Breast epithelium (tissue), 4 donors: ENCODE measurements around the gene MDGA2. TPM values are rescaled to one million over a fixed set of nuclear protein-coding genes. Genes with fewer than 3 reads are reported as not detected.

ENCODE experiments used
- DNase-seq, 2 donors: peaks; one replicate each; pipeline ENCODE4 v3.0.0-alpha.2; 2019; ENCODE audit warnings: low spot score in 2 of 2
- H3K27ac ChIP-seq, 2 donors: fragments of 200-600 bp; sonication (generic) in 1 of 2; one replicate each; pipeline ENCODE4 v1.5.1; 2016 to 2019; ENCODE audit warnings: mild to moderate bottlenecking in 1 of 2
- H3K27me3 ChIP-seq, 2 donors: fragments of 200-600 bp; sonication (generic) in 1 of 2; one replicate each; pipeline versions ENCODE4 v1.5.1 to v1.6.0; 2017 to 2019; ENCODE audit warnings: control low read depth in 1 of 2, mild to moderate bottlenecking in 1 of 2
- H3K36me3 ChIP-seq: fragments of 200-600 bp; one replicate; pipeline ENCODE4 v1.5.1; 2019
- H3K4me1 ChIP-seq, 2 donors: fragments of 200-600 bp; sonication (generic); one replicate each; pipeline ENCODE4 v1.5.1; 2016 to 2019; ENCODE audit warnings: control low read depth in 1 of 2
- H3K4me3 ChIP-seq, 3 donors: fragments of 200-600 bp; sonication (generic); 1 replicate in 2 of 3; 2 replicates in 1 of 3; pipeline ENCODE4 v1.5.1; 2016 to 2019; ENCODE audit warnings: mild to moderate bottlenecking in 3 of 3, moderate library complexity in 2 of 3
- H3K9me3 ChIP-seq, 2 donors: fragments of 200-600 bp; sonication (generic) in 1 of 2; one replicate each; pipeline ENCODE4 v1.5.1; 2016 to 2019; ENCODE audit warnings: control low read depth in 1 of 2
- CTCF ChIP-seq, 3 donors: fragments of 450-650 bp; IDR thresholded peaks; one replicate each; pipeline ENCODE4 v1.5.1; 2016 to 2017; ENCODE audit warnings: antibody characterized with exemption in 3 of 3, mild to moderate bottlenecking in 3 of 3, moderate library complexity in 3 of 3
- POLR2A ChIP-seq: fragments of 450-650 bp; IDR thresholded peaks from one replicate; pipeline ENCODE4 v1.6.1; 2016; ENCODE audit warnings: antibody characterized with exemption, mild to moderate bottlenecking, moderate library complexity
- POLR2AphosphoS5 ChIP-seq, 3 donors: sonication (generic); formaldehyde crosslinking; IDR thresholded peaks; one replicate each; pipeline ENCODE4 v1.6.1; 2017; ENCODE audit warnings: antibody characterized with exemption in 3 of 3
- intact Hi-C: fragments of 100-400 bp; cut with DNase I; formaldehyde crosslinking; loops from one replicate; pipeline ENCODE4 v1.15.1; 2023; ENCODE audit warnings: low total_unique reads
- total RNA-seq, 3 donors: library from RNA; depleted of rRNA; stranded (reverse); fragments of >200 nt; gene quantifications; one replicate each; pipeline ENCODE4 v1.1.0, GENCODE V29; 2016

MDGA2 gene
- total RNA-seq, 3 donors from 2014 or later: not detected

- no peak overlapping the region for H3K4me3 ChIP-seq
- TF ChIP-seq POLR2AphosphoS5 (IDR thresholded peaks at IDR 0.05) (no peak), CTCF (IDR thresholded peaks at IDR 0.05) (no peak), POLR2A (no peak)
- no peak for DNase-seq
These were observed 834.3 kb downstream of the MDGA2 start for GRCh38 chr14:46840944-46841720.

GRCh38 chr14:46820291-46820690 is 855.1 kb downstream of the MDGA2 start:
- intact Hi-C loops: no loop called here
- H3K27me3 ChIP-seq: no peaks in the 10 kb centered on the region
- no peaks in the 10 kb centered on the region for H3K36me3 ChIP-seq
- no peaks in the 10 kb centered on the region for H3K9me3 ChIP-seq
- DNase-seq: no peak
- no peaks in the 10 kb centered on the region for H3K4me1 ChIP-seq
- H3K4me3 ChIP-seq: no peak overlapping the region
- TF ChIP-seq POLR2AphosphoS5 (IDR thresholded peaks at IDR 0.05) (no peak), CTCF (IDR thresholded peaks at IDR 0.05) (no peak), POLR2A (no peak)
- H3K27ac ChIP-seq: no peak overlapping the region

More at GRCh38 chr14:46840944-46841720, 834.3 kb downstream of the MDGA2 start:
- Histone ChIP-seq H3K27ac (no peak overlapping the region), H3K9me3 (no peaks in the 10 kb centered on the region), H3K36me3 (no peaks in the 10 kb centered on the region), H3K4me1 (no peaks in the 10 kb centered on the region), H3K27me3 (no peaks in the 10 kb centered on the region)
- intact Hi-C loops: no loop called here

GRCh38 chr14:46819117-46819516 is 856.3 kb downstream of the MDGA2 start:
- Histone ChIP-seq H3K36me3 (no peaks in the 10 kb centered on the region), H3K27ac (no peak overlapping the region), H3K4me1 (no peaks in the 10 kb centered on the region), H3K9me3 (no peaks in the 10 kb centered on the region), H3K4me3 (no peak overlapping the region), H3K27me3 (no peaks in the 10 kb centered on the region)
- TF ChIP-seq POLR2AphosphoS5 (IDR thresholded peaks at IDR 0.05) (no peak), CTCF (IDR thresholded peaks at IDR 0.05) (no peak), POLR2A (no peak)
- intact Hi-C loops: no loop called here
- DNase-seq: no peak

GRCh38 chr14:46818147-46818546 is 857.3 kb downstream of the MDGA2 start:
- Histone ChIP-seq H3K27ac (no peak overlapping the region), H3K36me3 (no peaks in the 10 kb centered on the region), H3K4me3 (no peak overlapping the region), H3K4me1 (no peaks in the 10 kb centered on the region), H3K27me3 (no peaks in the 10 kb centered on the region), H3K9me3 (no peaks in the 10 kb centered on the region)
- DNase-seq: no peak
- intact Hi-C loops: no loop called here
- no peak for TF ChIP-seq CTCF (IDR thresholded peaks at IDR 0.05)

- H3K27ac ChIP-seq: no peak overlapping the region
- H3K9me3 ChIP-seq: peaks cover 6 to 19% of the 10 kb centered on the region in 2 donors
- no peak for TF ChIP-seq CTCF (IDR thresholded peaks at IDR 0.05)
- no peak for TF ChIP-seq POLR2AphosphoS5 (IDR thresholded peaks at IDR 0.05)
- TF ChIP-seq POLR2A: no peak
- no peak for DNase-seq
- no peak overlapping the region for H3K4me3 ChIP-seq
- no peaks in the 10 kb centered on the region for H3K4me1 ChIP-seq
- no peaks in the 10 kb centered on the region for H3K36me3 ChIP-seq
- H3K27me3 ChIP-seq: no peaks in the 10 kb centered on the region
- intact Hi-C loops: no loop called here
These were observed 882.3 kb downstream of the MDGA2 start for GRCh38 chr14:46793144-46793543.
